ENCODE data around the gene PPP1R16B. TPM values are rescaled to one million over a fixed set of nuclear protein-coding genes. Genes with fewer than 3 reads are reported as not detected.

The PPP1R16B gene
- total and polyA plus RNA-seq, 10 of the 15 experiments (the other 5 are each of a cell fraction or from before 2014, with no cell fraction given), result 13.4 to 90.2 (median 66.7) TPM

- Histone ChIP-seq H3K9me3 (replicated peaks; ENCODE audit: control insufficient read depth, insufficient read depth, low read length) (no peaks in the 10 kb centered on the region), H2AFZ (ENCODE audit: control insufficient read depth, low read depth, low read length) (no peak overlapping the region), H3K27ac (ENCODE audit: control insufficient read depth, insufficient read depth) (no peak overlapping the region), H3K4me2 (ENCODE audit: control insufficient read depth, insufficient read depth) (no peak overlapping the region), H3K79me2 (ENCODE audit: control insufficient read depth, insufficient read depth, low read length) (no peaks in the 10 kb centered on the region), H3K4me1 (ENCODE audit: control insufficient read depth, insufficient read depth, low read length) (no peaks in the 10 kb centered on the region), H4K20me1 (ENCODE audit: control insufficient read depth, insufficient read depth) (no peaks in the 10 kb centered on the region), H3K4me3 (no peak overlapping the region), H3K9ac (ENCODE audit: control insufficient read depth, insufficient read depth, low read length) (no peak overlapping the region), H3K27me3 (replicated peaks in 1 of 2; ENCODE audit: control insufficient read depth in 2 of 2, insufficient read depth in 2 of 2, low read length in 1 of 2) (no peaks in the 10 kb centered on the region), H3K36me3 (ENCODE audit: control insufficient read depth in 2 of 2, insufficient read depth in 2 of 2, low read length in 1 of 2) (peaks cover 22 to 25% of the 10 kb centered on the region in 2 experiments)
- TF ChIP-seq ATF7 (IDR thresholded peaks at IDR 0.05; ENCODE audit: low read depth) (no peak), NR2C2 (IDR thresholded peaks at IDR 0.05; ENCODE audit: borderline replicate concordance, control insufficient read depth, insufficient read length, low read depth) (no peak), NFYB (IDR thresholded peaks at IDR 0.05; ENCODE audit: insufficient read depth, low read depth, low read length) (no peak), MTA2 (IDR thresholded peaks at IDR 0.05; ENCODE audit: low read depth) (no peak), RB1 (IDR thresholded peaks at IDR 0.05; ENCODE audit: borderline replicate concordance) (no peak), ZNF24 (IDR thresholded peaks at IDR 0.05) (no peak), E2F4 (IDR thresholded peaks at IDR 0.05; ENCODE audit: low read depth, low read length) (no peak), STAT3 (IDR thresholded peaks at IDR 0.05; ENCODE audit: low read depth, low read length) (no peak), BRCA1 (IDR thresholded peaks at IDR 0.05; ENCODE audit: low read depth, low read length) (no peak), BCL11A (IDR thresholded peaks at IDR 0.05; ENCODE audit: low read depth, low read length) (no peak), E2F8 (IDR thresholded peaks at IDR 0.05; ENCODE audit: low read depth, partially characterized antibody) (no peak), SUPT20H (IDR thresholded peaks at IDR 0.05; ENCODE audit: borderline replicate concordance, control insufficient read depth, low read depth, low read length) (no peak), SPI1 (IDR thresholded peaks at IDR 0.05; ENCODE audit: borderline replicate concordance, insufficient read depth, low read depth, low read length) (no peak), JUNB (IDR thresholded peaks at IDR 0.05) (no peak), IKZF2 (IDR thresholded peaks at IDR 0.05) (no peak), RAD21 (IDR thresholded peaks at IDR 0.05; ENCODE audit: insufficient read depth, low read depth, low read length) (no peak)
- ChIA-PET CTCF (no interaction called here), POLR2A (no interaction called here), SMC1A (ENCODE audit: uncharacterized antibody, unreplicated experiment) (no interaction called here), RAD21 (ENCODE audit: unreplicated experiment) (no interaction called here)
- no peak for DNase-seq (ENCODE audit: low read depth, low spot score)
- no peak for FAIRE-seq
- ATAC-seq, result no peak
- in situ Hi-C loops (cut with MboI) (no loop called here), intact Hi-C loops (cut with micrococcal nuclease; ENCODE audit: unreplicated experiment) (no loop called here)
- 99% methylated on average over 19 of the region's 19 CpGs for WGBS (ENCODE audit: insufficient coverage, insufficient replicate concordance, low lambda C conversion rate, missing lambda C conversion rate)
- no TSS peak for BruUV-seq (replicated peaks)
Observed at GRCh38 chr20:38918172-38918571, 112.7 kb downstream of the PPP1R16B start.

All from GM12878 (cell line).